ENCODE data around the gene MRPL44.

Gene MRPL44

GRCh38 chr2:223918671-223919134 is 38.6 kb upstream of the MRPL44 start:
- no peak overlapping the region for H3K9ac ChIP-seq (ENCODE audit: low read depth, low read length, poor library complexity, severe bottlenecking)
- H3K9me3 ChIP-seq (ENCODE audit: insufficient read depth, low read depth, low read length), result no peaks in the 10 kb centered on the region
- H3K79me2 ChIP-seq (ENCODE audit: insufficient read depth, low read length), result peaks cover 20% of the 10 kb centered on the region
- H3K36me3 ChIP-seq (ENCODE audit: insufficient read depth, low read length), result peaks cover 25% of the 10 kb centered on the region; the same call in 1 of the 2 replicates
- H4K20me1 ChIP-seq (ENCODE audit: insufficient read depth, low read length, poor library complexity, severe bottlenecking), result no peaks in the 10 kb centered on the region
- no peaks in the 10 kb centered on the region for H3K27me3 ChIP-seq (ENCODE audit: insufficient read depth, low read length, poor library complexity, severe bottlenecking)
- no peak overlapping the region for H3K4me3 ChIP-seq (ENCODE audit: low read length, poor library complexity, severe bottlenecking)
- H3F3A ChIP-seq (ENCODE audit: low read depth), result no peaks in the 10 kb centered on the region
- H3K4me1 ChIP-seq (ENCODE audit: insufficient read depth, low read length, poor library complexity, severe bottlenecking), result no peaks in the 10 kb centered on the region
- TF ChIP-seq EZH2phosphoT487 (IDR thresholded peaks at IDR 0.05; ENCODE audit: borderline replicate concordance) (no peak), CTCF (conservative IDR thresholded peaks at IDR 0.05; ENCODE audit: low read length) (no peak)
- no peak overlapping the region for H3K4me2 ChIP-seq (ENCODE audit: low read depth, low read length, poor library complexity, severe bottlenecking)
- no peak overlapping the region for H2AFZ ChIP-seq (ENCODE audit: low read length)
- no peaks in the 10 kb centered on the region for H3K9me2 ChIP-seq (replicated peaks; ENCODE audit: low read depth, low read length)

GRCh38 chr2:223920109-223920508 is 37.2 kb upstream of the MRPL44 start:
- Histone ChIP-seq H3F3A (ENCODE audit: low read depth) (no peaks in the 10 kb centered on the region), H3K9me3 (ENCODE audit: insufficient read depth, low read depth, low read length) (no peaks in the 10 kb centered on the region), H3K9ac (ENCODE audit: low read depth, low read length, poor library complexity, severe bottlenecking) (no peak overlapping the region), H3K9me2 (replicated peaks; ENCODE audit: low read depth, low read length) (no peaks in the 10 kb centered on the region), H3K4me1 (ENCODE audit: insufficient read depth, low read length, poor library complexity, severe bottlenecking) (no peaks in the 10 kb centered on the region), H3K4me3 (ENCODE audit: low read length, poor library complexity, severe bottlenecking) (no peak overlapping the region), H3K4me2 (ENCODE audit: low read depth, low read length, poor library complexity, severe bottlenecking) (no peak overlapping the region), H3K79me2 (ENCODE audit: insufficient read depth, low read length) (peaks cover 20% of the 10 kb centered on the region), H2AFZ (ENCODE audit: low read length) (no peak overlapping the region), H3K27me3 (ENCODE audit: insufficient read depth, low read length, poor library complexity, severe bottlenecking) (no peaks in the 10 kb centered on the region), H4K20me1 (ENCODE audit: insufficient read depth, low read length, poor library complexity, severe bottlenecking) (no peaks in the 10 kb centered on the region), H3K36me3 (ENCODE audit: insufficient read depth, low read length) (peaks cover 24% of the 10 kb centered on the region; the same call in 1 of the 2 replicates)
- no peak for TF ChIP-seq EZH2phosphoT487 (IDR thresholded peaks at IDR 0.05; ENCODE audit: borderline replicate concordance)
- TF ChIP-seq CTCF (conservative IDR thresholded peaks at IDR 0.05; ENCODE audit: low read length), result peak; percentile 23; the same call in 1 of the 2 replicates

- Histone ChIP-seq H4K20me1 (ENCODE audit: insufficient read depth, low read length, poor library complexity, severe bottlenecking) (no peaks in the 10 kb centered on the region), H3K4me2 (ENCODE audit: low read depth, low read length, poor library complexity, severe bottlenecking) (no peak overlapping the region), H3K27me3 (ENCODE audit: insufficient read depth, low read length, poor library complexity, severe bottlenecking) (no peaks in the 10 kb centered on the region), H3K9me2 (replicated peaks; ENCODE audit: low read depth, low read length) (no peaks in the 10 kb centered on the region), H3F3A (ENCODE audit: low read depth) (no peaks in the 10 kb centered on the region), H3K79me2 (ENCODE audit: insufficient read depth, low read length) (peaks cover 20% of the 10 kb centered on the region), H3K4me1 (ENCODE audit: insufficient read depth, low read length, poor library complexity, severe bottlenecking) (no peaks in the 10 kb centered on the region), H2AFZ (ENCODE audit: low read length) (no peak overlapping the region), H3K4me3 (ENCODE audit: low read length, poor library complexity, severe bottlenecking) (no peak overlapping the region), H3K9ac (ENCODE audit: low read depth, low read length, poor library complexity, severe bottlenecking) (no peak overlapping the region), H3K9me3 (ENCODE audit: insufficient read depth, low read depth, low read length) (no peaks in the 10 kb centered on the region), H3K36me3 (ENCODE audit: insufficient read depth, low read length) (peaks cover 15% of the 10 kb centered on the region; the same call in 1 of the 2 replicates)
- TF ChIP-seq CTCF (conservative IDR thresholded peaks at IDR 0.05; ENCODE audit: low read length), result no peak
- TF ChIP-seq EZH2phosphoT487 (IDR thresholded peaks at IDR 0.05; ENCODE audit: borderline replicate concordance), result no peak
Observed at GRCh38 chr2:223921204-223921603, 36.1 kb upstream of the MRPL44 start.
